Lung (tissue), 12 donors: ENCODE results near the gene SFRP4. TPM values are rescaled to one million over a fixed set of nuclear protein-coding genes. Genes with fewer than 3 reads are reported as not detected.
A peak's percentile ranks its signal among the peaks of the same experiment; 100 is the strongest.

ENCODE experiments used
- ATAC-seq: fragments of 200-7000 bp; cut with Tn5 transposase; one replicate; pipeline ENCODE4 v1.9.1; 2020; ENCODE audit warnings: moderate number of reproducible peaks; ENCODE audit not compliant: insufficient read depth, low FRiP score
- DNase-seq, 3 donors: peaks; one replicate each; pipeline ENCODE4 v3.0.0-alpha.2; 2013 to 2017
- H3K27ac ChIP-seq, 2 donors: one replicate each; pipeline ENCODE4 v1.5.1; 2013; ENCODE audit warnings: mild to moderate bottlenecking in 2 of 2, moderate library complexity in 2 of 2, control low read depth in 1 of 2, inconsistent platforms in 1 of 2, low read depth in 1 of 2, low read length in 1 of 2
- H3K27me3 ChIP-seq, 3 donors: one replicate each; pipeline ENCODE4 v1.5.1; 2013; ENCODE audit warnings: low read length in 2 of 3; ENCODE audit not compliant: control insufficient read depth in 3 of 3, insufficient read depth in 3 of 3
- H3K36me3 ChIP-seq, 4 donors: one replicate each; pipeline ENCODE4 v1.5.1; 2013; ENCODE audit warnings: low read length in 4 of 4, mild to moderate bottlenecking in 1 of 4, moderate library complexity in 1 of 4; ENCODE audit not compliant: control insufficient read depth in 4 of 4, insufficient read depth in 4 of 4
- H3K4me1 ChIP-seq, 5 donors: one replicate each; pipeline ENCODE4 v1.5.1; 2013; ENCODE audit warnings: low read length in 5 of 5, mild to moderate bottlenecking in 2 of 5, moderate library complexity in 1 of 5; ENCODE audit not compliant: control insufficient read depth in 5 of 5, insufficient read depth in 5 of 5
- H3K4me3 ChIP-seq: one replicate; pipeline ENCODE4 v1.5.1; 2013; ENCODE audit warnings: mild to moderate bottlenecking, control low read depth, moderate library complexity
- H3K9ac ChIP-seq, 2 donors: one replicate each; pipeline ENCODE4 v1.5.1; 2013; ENCODE audit warnings: low read length in 2 of 2, control low read depth in 1 of 2; ENCODE audit not compliant: insufficient read depth in 1 of 2
- H3K9me3 ChIP-seq, 4 donors: one replicate each; pipeline ENCODE4 v1.5.1; 2013; ENCODE audit warnings: low read length in 3 of 4, mild to moderate bottlenecking in 1 of 4, moderate library complexity in 1 of 4; ENCODE audit not compliant: control insufficient read depth in 4 of 4, insufficient read depth in 3 of 4
- WGBS, 2 donors: extraction: QIAGEN DNeasy Blood & Tissue Kit; methylation state at CpG; one replicate each; pipeline ENCODE4 v1.1.7; 2013; 5-methylcytosine and 5-hydroxymethylcytosine counted together
- polyA plus RNA-seq, 2 donors: library from polyadenylated mRNA; stranded (reverse); fragments of 200-250 nt; gene quantifications; one replicate each; pipeline ENCODE4 v1.2.1, GENCODE V29; 2013
- total RNA-seq, 2 donors: library from RNA; depleted of rRNA in 1 of 2; stranded (reverse); fragments of >200 nt in 1 of 2; gene quantifications; one replicate each; pipeline ENCODE4 v1.2.1, GENCODE V29; 2014 to 2021
- TF ChIP-seq, protein P1 (sequence below): IDR thresholded peaks from 2 replicates; pipeline ENCODE4 v1.5.1; 2012; ENCODE audit warnings: mild to moderate bottlenecking; ENCODE audit errors: control extremely low read depth, extremely low read depth
- donor health status: control.
- donor health status: control.
- donor health status: Bipolar disorder and iron deficiency.
- donor health status: healthy.
- donor health status: DM: yes; HTN: yes; CAD: no.

The SFRP4 gene
- total and polyA plus RNA-seq, 4 donors, result 2.5 to 5.3 (median 3.3) TPM

DNA sequence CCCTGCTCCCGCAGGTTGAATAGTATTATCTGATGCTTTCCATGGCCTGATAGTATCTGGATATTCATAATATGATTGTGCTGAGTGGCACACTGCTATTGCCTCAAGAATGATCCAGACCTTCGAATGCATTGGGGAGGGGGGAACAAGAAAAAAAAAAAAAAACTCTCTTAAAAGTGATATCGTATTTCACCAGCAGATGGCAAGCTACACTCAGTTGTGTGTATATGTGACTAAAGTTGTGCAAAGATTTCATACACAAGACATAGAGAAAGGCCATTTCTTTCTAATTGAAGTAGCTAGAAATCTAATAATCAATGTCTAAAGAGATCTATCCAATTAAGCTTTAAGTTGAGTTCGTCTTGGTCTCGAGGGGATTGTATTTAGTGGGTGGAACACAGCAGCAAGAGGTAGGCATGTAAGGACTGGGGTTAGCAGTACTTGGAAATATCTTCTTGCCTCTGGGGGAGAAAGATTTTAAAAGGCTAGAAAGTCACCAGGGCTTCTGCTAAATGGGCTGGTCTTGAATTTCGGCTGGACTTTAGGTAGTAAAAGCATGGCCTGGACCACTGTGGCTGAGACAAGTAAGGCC, 15.3 kb downstream of the SFRP4 start:
- WGBS, 2 donors, result 21 to 27% methylated on average over 6 of the region's 6 CpGs
- peaks cover 0 to 4% (median 0%) of the 10 kb centered on the region in 5 donors for H3K4me1 ChIP-seq
- no peak overlapping the region for H3K27ac ChIP-seq
- DNase-seq, result peak in 2 of 3 donors; percentile 64 to 75
- no peaks in the 10 kb centered on the region for H3K9me3 ChIP-seq
- no peaks in the 10 kb centered on the region for H3K27me3 ChIP-seq
- no peak overlapping the region for H3K4me3 ChIP-seq
- H3K36me3 ChIP-seq, result no peaks in the 10 kb centered on the region
- TF ChIP-seq, protein P1, sequence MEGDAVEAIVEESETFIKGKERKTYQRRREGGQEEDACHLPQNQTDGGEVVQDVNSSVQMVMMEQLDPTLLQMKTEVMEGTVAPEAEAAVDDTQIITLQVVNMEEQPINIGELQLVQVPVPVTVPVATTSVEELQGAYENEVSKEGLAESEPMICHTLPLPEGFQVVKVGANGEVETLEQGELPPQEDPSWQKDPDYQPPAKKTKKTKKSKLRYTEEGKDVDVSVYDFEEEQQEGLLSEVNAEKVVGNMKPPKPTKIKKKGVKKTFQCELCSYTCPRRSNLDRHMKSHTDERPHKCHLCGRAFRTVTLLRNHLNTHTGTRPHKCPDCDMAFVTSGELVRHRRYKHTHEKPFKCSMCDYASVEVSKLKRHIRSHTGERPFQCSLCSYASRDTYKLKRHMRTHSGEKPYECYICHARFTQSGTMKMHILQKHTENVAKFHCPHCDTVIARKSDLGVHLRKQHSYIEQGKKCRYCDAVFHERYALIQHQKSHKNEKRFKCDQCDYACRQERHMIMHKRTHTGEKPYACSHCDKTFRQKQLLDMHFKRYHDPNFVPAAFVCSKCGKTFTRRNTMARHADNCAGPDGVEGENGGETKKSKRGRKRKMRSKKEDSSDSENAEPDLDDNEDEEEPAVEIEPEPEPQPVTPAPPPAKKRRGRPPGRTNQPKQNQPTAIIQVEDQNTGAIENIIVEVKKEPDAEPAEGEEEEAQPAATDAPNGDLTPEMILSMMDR, result peak; percentile 1
- peak; percentile 61 for ATAC-seq
- no peak overlapping the region for H3K9ac ChIP-seq

DNA sequence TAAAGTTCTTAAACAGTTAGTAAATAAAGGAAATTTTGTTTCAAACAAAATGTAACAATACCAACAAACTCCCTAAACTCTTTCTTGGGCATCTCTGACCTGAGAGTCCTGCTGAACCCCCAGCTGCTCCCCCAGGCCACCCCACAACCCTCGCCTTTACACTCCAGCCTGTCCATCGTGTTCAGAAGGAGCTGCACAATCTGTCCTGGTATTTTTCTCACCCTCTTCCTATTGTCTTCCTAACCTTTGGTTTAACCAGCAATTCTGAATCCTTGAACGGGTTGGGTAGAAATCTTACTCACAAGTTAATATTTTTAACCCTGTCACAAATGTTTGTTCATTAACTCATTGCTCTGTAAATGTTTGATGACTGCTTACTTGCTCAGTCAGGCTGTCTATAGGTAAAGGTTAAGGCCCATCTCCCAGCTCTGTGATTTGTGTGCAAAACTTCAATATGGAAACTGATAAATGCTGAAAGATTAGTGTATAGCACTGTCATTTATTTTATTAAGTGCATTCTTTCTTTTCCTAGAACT, 16.8 kb downstream of the SFRP4 start:
- Histone ChIP-seq H3K9me3 (no peaks in the 10 kb centered on the region), H3K4me3 (no peak overlapping the region), H3K36me3 (no peaks in the 10 kb centered on the region), H3K4me1 (peaks cover 0 to 4% (median 0%) of the 10 kb centered on the region in 5 donors), H3K27ac (no peak overlapping the region), H3K9ac (no peak overlapping the region), H3K27me3 (peaks cover 0 to 2% (median 0%) of the 10 kb centered on the region in 3 donors)
- ATAC-seq (no peak), DNase-seq (no peak)
- TF ChIP-seq, protein P1, result no peak
- whole genome bisulfite sequencing, 2 donors, result 78 to 87% methylated on average over 3 of the region's 3 CpGs

DNA sequence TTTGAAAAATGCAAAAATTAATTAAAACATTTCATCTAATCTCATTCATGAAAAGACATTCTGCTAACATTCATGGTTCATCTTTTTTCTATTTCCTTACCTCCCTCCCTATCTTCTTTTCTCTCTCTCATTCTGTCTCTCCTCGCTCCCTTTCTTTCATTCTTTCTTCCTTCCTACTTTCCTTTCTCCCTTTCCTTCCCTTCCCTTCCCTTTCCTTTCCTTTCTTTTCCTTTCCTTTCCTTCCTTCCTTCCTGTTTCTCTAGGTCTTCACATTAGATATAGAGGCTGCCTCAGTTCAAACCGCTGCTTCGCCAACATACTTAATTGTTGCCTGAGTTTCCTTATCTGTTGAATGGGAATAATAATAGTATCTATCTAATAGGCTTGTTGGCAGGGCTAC, 21.9 kb downstream of the SFRP4 start:
- H3K4me3 ChIP-seq, result no peak overlapping the region
- H3K9me3 ChIP-seq, result no peaks in the 10 kb centered on the region
- H3K27me3 ChIP-seq, result peaks cover 0 to 2% (median 0%) of the 10 kb centered on the region in 3 donors
- DNase-seq (no peak), ATAC-seq (no peak)
- H3K36me3 ChIP-seq, result no peaks in the 10 kb centered on the region
- no peaks in the 10 kb centered on the region for H3K4me1 ChIP-seq
- TF ChIP-seq, protein P1, result no peak
- 59 to 73% methylated on average over 3 of the region's 3 CpGs for WGBS, 2 donors
- H3K9ac ChIP-seq, result no peak overlapping the region
- no peak overlapping the region for H3K27ac ChIP-seq
